Stimulated activated CD4-positive, alpha-beta T cell treated with anti-CD3 and anti-CD28 coated beads, TNF-alpha, amount 100 ng/mL, for 1 hour (primary cell): ENCODE results near the gene ZMYND15.

Source experiments
- DNase-seq, 3 donors: peaks; one replicate each; pipeline ENCODE4 v3.0.0-alpha.2; 2020; ENCODE audit warnings: low read depth in 3 of 3, low spot score in 1 of 3

The ZMYND15 gene

GRCh38 chr17:4785311-4786105 lies 45.9 kb downstream of the ZMYND15 start:
- no peak for DNase-seq

- DNase-seq = no peak
Measured at GRCh38 chr17:4786106-4786511, 46.5 kb downstream of the ZMYND15 start, which contains the start of gene VMO1. TSS of gene VMO1 (minus strand) at chr17:4786364. CDS start at chr17:4786352, 12 bp downstream.

GRCh38 chr17:4786516-4786915 lies 46.9 kb downstream of the ZMYND15 start:
- no peak for DNase-seq

- no peak for DNase-seq
Measured at GRCh38 chr17:4788159-4788806, 48.6 kb downstream of the ZMYND15 start.

- DNase-seq = no peak
Measured at GRCh38 chr17:4788807-4789700, 49.4 kb downstream of the ZMYND15 start, which contains the start of gene GLTPD2. TSS of gene GLTPD2 (plus strand) at chr17:4788964. CDS start at chr17:4789012, 48 bp downstream.

- no peak for DNase-seq
Measured at GRCh38 chr17:4789701-4789950, 50.0 kb downstream of the ZMYND15 start.

- peak; percentile 38 to 61 (median 56) for DNase-seq
Measured at GRCh38 chr17:4789951-4790704, 50.5 kb downstream of the ZMYND15 start.

GRCh38 chr17:4790705-4791088 lies 51.1 kb downstream of the ZMYND15 start:
- DNase-seq = no peak

GRCh38 chr17:4795168-4795567 lies 55.5 kb downstream of the ZMYND15 start:
- DNase-seq = no peak
